Renal cortical epithelial cell (primary cell): Measurements from ENCODE around the gene PLS1. TPM values are rescaled to one million over a fixed set of nuclear protein-coding genes. Genes with fewer than 3 reads are reported as not detected.

Source experiments
- DNase-seq: peaks from one replicate; pipeline ENCODE4 v3.0.0-alpha.2; 2011; ENCODE audit warnings: low read depth
- total RNA-seq: library from RNA; depleted of rRNA; stranded (reverse); fragments of >200 nt; gene quantifications from 2 replicates; pipeline ENCODE4 v1.2.3, GENCODE V29; 2014

PLS1 gene
- total RNA-seq, 1 donor from 2014 or later: 57.0 TPM

DNA sequence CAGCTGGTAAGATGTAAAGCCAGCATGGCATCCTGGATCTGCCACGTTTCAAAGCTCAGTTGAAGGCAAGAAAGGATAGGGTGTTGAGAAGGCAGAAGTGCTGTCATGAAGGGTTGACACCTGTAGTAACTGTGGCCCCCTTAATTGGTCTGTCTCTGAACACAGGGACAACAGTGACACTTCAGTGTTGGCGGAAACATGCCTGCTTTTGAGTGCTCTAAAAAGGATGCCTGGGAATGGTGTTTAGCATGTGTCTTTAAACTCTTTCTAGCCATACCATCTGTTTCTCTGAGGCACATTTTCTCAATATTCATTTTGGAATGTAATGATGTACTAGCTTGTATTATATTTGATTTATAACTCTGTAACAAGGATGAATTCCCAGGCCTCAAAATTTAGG is 42.1 kb downstream of the PLS1 start:
- no peak for DNase-seq

DNA sequence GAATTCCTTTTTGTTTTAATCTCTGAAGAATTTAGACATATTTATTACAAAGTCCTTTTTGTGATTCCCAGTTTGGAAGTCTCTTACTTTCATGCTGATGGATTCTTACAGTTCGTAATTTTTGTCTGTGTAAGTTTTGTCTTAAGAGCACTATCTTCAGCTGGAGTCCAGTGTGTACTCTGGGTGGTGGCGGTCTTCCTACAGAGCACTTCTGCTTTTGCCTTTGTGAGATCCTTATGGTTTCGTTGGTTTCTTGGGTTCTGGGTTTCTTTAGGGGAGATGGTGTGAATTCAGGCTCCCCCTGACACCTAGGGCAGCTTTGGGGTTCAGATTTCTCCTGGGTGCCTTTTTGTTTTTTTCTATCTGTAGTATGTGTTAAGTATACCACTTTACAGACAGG is 45.3 kb downstream of the PLS1 start:
- no peak for DNase-seq

DNA sequence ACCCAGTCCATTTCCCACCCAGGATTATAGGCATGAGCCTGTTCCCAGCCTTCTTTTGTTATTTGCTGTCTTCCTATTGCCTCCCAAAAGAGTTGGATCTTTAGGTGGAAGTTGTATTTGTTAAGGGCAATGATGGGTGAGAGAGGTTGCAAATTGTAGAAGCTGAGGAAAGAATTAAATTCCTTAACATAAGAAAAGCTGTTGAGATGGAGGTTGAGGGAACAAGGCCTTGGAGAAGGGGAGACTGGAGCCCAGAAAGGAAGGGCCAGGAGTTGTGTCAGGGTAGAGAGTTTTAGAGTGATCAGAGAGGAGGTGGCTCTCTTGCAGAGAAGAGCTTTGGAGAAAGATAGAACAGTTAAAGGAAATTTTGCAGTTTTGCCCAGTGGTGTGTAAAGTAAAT is 46.8 kb downstream of the PLS1 start:
- DNase-seq: no peak

DNA sequence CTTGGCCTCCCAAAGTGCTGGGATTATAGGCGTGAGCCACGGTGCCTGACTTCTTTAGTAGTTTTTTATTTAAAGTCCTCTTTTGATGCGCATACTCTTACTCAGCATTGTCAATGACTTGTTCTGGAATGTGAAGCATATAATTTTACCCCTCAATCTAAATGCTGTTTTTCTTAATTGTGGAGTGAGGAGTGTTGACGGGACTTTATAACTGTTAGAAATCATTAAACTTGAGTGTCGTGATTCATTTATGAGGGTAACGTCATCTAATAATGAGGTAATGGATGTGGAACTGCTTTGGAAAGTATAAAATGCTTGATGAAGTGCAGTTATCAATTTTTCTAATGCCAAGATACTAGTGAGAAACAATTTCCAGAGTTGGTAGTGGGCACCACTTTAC is 48.3 kb downstream of the PLS1 start:
- peak; percentile 59 for DNase-seq

DNA sequence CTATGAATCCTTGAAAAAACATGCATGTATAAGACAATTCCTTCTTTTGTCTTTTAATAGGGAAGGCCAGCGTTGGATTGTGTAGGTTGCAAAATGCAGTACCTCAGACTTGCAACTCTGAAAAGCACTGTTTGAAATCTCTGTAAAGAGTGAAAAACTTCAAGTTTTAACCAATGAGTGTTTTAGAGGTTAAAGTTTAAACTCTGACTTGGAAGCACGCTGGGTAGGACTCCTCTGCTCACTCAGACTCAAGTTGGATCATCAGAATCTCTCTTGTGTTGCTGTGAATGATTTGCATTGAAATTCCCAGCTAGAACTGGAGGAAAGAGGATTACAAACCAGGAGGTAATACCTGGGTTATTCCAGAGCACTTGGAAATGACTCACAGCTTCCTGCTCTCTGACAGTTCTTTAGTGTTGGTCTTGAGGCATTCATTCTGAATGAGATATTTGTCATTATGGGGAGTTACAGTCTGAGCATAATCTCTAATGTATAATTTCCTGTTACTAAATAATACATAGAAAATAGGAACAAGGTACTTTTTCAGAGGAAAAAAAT is 49.1 kb downstream of the PLS1 start:
- peak; percentile 100 for DNase-seq

DNA sequence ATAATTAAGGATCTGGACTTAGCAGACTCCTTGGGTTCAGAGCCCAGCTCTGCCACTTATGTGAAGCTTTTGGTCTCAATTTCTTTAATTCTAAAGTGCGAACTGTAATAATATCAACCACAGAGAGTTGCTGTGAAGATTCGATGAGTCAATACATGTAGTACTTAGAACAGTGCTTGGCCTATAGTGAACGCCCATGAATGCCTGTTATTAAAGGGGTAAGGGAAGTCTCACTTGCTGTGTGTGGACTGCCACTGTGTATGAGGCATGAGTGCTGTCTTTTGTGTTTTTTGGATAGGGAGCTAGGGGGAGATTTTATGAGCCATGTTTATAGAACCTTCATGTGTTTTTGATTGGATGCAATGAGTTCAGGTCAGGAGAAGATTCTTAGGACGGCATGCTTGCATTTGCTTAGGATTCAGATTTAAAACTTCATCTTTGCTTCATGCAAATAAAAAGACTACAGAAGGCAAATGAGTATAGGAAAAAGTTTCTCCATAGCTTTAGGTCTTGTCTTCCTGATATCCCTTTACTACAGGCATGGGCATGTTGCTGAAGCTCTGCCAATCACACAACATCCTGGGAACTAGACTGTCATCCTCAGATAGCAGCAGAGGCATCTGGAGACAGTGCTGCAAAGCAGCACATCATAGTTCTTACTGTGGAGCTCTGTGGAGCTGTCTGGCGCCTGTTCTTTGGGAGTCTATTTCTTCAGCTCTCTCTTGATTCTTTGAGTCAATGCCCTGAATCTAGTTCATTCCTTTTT is 50.0 kb downstream of the PLS1 start:
- DNase-seq: no peak

DNA sequence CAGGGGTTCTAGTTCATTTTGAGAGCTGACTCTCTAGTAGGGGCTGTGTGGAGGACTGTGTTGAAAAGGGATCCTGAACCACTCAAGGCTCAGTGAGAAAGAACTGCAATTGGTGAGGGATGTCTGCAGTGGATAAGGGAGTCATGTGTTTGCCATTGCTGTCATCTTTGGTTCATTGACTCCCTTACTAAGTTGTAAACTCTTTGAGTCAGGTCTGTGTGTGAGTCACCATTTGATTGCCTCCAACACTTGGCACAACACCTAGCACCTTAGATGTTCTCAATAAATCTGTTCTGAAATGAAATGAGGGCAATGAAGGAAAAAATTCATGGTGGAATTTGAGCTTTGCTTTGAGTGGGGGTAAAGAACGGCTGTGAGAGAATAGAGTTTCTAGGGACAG is 51.7 kb downstream of the PLS1 start:
- peak; percentile 98 for DNase-seq

DNA sequence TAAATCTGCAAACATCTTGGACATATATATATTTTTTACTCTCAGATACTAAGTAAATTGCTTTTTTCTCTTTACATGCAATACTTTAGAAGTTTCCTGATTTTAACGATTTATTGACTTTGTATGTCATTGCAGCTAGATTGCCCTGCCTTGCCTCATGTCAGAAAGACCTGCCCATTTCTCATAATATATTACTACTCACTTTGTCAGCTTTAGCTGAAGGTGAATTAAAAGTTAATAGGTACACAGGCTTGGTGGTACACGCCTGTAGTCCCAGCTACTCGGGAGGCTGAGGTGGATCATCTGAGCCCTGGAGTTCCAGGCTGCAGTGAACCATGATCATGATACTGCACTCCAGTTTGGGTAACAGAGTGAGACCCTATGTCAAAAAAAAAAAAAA is 52.8 kb downstream of the PLS1 start:
- DNase-seq: no peak

DNA sequence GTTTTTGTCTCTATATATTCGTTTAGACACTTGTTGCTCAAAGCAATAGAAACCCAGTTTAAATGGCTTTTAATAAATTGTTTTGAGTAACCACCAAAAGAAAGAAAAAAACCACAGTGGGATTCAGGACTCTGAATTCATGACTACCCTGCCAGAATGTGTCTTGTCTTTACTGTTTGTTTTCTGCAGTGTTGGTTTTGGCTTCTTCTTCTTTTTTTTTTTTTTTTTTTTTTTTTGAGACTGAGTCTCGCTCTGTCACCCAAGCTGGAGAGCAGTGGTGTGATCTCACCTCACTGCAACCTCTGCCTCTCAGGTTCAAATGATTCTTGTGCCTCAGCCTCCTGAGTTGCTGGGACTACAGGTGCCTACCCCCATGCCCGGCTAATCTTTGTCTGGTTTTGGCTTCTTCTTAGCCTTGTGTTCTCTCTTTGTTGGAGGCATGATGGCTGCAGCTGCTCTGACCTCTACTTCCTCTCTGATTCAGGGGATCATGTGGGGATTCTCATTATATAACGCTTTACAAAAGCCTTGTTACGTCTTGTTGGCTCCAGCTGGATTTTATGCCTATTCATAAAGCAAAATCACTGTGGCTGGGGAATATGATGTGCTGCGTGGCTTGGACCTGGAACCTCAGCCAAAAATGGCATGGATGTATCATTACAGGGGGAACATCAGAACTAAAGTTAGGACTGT is 54.0 kb downstream of the PLS1 start:
- peak; percentile 67 for DNase-seq

DNA sequence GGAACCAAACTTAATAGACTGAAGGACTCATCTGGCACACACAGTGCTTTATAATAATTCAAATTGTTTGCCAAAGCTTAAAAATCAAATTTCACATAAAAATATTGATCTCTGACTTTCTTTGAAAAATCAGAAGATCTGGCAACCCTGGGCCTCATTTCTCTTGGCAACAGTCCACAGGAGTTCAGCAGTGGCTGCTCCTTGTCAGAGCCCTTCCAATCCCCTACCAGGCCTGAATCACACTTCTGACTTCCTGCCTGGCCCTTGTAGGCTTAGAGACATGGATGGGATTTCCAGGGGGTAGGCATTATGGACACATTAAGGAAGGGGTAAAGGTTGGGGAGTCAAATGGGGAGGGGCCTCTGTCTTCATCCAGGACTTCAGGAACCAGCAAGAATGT is 55.5 kb downstream of the PLS1 start:
- DNase-seq: peak; percentile 31

DNA sequence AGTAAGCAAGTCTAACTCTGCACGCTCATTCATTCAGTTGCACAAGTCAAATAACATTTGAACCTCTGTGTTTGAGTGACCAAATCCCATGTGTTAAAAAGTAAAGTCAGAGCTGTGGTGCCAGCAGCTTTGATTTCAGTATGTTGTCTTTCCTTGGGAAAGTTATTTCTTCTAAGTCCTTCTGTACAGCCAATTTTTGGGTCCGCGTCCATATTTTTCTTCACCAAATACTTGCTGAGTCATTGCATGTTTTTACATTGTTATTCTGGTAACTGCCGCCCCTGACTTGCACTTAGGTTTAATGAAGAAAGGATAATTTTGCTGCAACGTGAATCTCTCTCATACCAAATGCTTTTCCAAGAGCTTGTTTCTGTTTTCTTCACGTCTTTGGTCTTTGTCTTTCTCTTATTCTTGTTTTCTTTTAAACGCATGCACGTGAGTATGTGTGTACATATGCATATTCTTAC is 56.7 kb downstream of the PLS1 start:
- no peak for DNase-seq

DNA sequence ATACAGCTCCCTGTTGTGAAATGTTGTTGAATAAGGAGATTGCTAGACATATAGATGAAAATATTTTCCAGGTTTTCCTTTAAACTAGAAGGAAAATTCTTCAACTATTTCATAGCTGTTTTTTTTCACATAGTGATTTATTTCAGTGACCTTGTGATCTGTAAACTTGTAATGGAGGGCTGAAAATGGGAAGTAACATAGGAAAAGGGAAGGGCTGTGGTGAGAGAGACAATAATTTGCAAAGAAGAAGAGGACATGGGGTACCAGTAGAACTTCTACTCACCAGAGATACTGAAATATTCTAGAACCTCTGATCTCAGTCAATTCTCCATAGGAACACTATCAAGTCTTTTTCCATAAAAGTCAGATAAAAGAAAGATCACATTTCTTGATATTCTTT is 60.4 kb downstream of the PLS1 start:
- DNase-seq: no peak

DNA sequence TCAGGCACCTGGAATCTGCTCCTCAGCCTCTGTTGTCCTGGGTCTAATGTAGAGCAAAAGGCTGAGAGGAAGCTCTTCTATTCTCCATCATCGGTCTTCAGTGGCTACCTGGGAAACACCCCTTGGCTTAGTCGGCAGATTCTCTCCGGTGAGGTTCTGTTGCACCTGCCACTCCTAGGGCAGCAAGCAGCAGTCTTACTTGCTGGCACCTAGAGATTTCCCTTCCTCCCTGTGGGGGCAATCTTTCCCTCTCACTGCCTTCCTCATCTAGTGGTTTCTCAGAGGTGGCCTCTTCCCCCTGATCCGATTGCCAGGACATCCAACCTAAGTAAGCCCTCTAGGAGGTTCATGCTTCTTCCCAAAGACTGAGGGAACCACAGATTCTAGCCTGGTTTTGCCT is 60.8 kb downstream of the PLS1 start:
- DNase-seq: no peak

DNA sequence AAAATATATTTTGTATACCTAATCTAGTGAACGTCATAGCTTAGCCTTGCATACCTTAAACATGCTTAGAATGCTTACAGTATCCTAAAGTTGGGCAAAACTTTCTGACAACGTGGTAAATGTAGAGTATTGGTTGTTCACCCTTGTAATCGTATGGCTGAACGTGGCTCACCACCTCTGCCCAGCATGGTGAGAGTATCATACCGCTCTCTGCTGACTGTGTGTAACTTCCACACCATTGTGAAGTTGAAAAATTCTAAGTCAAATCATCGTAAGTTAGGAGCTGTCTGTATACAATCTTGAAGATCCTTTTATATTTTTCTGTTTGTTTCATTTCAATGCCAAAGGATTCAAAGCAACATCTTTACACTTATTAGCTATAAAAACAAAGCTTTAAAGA is 64.2 kb downstream of the PLS1 start:
- DNase-seq: no peak

DNA sequence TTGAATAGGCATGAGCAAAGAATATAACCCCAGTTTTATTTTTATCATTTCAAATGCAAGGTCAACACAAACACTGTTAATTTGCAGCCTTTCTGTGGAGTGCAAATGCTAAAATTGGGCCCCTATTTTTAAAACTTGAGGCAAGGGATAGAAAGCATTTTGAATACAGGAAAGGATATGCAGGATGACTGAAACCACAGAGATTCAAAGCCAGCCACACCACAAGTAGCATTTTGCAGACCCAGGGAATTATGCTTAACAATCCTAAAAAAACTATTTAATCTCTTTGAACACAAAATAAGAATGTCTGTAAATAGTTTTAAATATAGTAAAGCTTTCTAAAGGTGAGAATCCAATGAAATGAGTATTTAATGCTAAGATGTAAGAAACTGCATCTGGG is 64.7 kb downstream of the PLS1 start:
- DNase-seq: no peak

DNA sequence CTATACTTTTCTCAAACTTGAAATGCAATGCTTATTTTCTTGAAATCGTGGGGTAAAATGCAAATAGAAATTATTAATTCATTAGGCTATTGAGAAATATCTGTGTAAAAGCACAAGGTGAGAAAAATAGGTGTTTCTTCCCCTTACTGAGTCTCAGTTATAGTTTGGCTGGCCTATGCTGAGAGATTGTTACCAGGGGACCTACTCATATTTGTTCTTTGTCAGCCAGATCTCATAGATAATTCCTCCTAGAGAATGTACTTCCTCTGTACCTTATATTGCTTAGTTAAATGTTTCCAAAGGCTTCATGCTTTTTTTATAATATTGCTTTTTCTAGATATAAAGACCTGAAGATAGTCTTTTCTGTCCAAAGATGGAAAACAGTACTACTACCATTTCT is 67.7 kb downstream of the PLS1 start:
- no peak for DNase-seq

DNA sequence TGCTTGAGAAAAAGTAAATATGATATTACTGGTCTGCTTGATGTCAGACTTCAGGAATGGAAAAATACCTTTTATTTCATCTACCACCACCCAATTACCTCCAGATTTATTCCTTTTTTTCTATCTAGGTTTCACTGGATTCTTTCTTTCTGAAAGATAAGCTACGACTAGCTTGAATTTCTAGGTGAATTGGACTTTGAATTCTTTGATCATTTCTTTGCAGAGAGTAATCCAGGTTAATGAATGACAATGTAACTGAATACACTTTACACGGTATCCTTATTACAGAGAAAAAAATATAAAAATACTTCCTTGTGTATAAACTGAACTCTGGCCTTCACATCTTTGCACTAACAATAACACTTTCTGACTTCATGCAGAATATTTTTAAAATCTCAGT is 68.1 kb downstream of the PLS1 start:
- peak; percentile 73 for DNase-seq

DNA sequence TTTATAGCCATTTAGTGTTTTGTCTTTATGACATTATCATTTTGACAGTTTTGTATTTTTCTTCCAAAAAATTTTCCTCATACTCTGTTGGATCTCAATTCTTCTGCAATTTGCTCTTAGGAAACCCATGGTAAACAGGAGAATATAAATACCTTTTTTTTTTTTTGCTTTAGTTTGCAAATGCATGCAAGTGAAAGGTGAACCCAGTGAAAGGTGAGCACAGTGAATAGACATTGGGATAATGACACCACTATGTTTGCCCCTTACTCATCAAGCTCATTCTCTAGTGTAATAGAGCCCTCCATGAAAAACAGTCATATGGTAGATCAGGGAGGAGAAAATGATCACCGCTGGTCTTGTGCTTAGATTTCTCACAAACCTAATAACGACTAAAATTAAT is 68.6 kb downstream of the PLS1 start:
- DNase-seq: no peak

DNA sequence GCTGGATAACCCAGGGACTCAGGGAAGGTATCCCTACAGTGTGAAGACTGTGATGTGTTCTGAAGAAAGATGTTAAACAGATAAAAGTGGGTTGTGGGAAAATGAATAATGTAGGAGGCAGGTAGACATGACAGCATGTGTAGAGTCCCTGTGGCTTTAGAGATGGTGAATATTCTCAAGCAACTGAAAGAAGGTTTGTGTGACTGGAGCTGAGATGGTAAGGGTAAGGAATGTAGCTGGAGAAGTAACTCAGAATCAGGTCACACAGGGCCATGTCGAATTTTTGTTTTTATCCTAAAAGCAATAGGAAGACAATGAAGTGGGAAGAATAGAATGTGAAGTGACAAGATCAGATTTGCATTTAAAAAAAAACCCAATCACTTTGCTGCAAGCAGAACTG is 73.9 kb downstream of the PLS1 start:
- no peak for DNase-seq

DNA sequence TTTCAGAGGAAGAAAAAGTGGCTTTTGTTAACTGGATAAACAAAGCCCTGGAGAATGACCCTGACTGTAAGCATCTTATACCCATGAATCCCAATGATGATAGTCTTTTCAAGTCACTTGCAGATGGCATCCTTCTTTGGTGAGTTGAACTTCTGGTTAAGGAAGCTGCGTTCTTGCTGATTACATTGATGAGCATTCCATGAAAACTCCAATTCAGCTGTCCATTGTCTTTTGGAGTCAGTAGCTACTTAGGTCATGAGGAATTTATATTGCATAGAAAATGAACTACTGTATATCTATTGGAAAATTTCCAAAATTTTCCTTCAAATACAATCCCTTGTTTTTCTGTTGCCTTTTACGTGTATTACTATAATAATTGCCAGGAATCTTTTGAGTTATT is 80.0 kb downstream of the PLS1 start:
- DNase-seq: no peak

DNA sequence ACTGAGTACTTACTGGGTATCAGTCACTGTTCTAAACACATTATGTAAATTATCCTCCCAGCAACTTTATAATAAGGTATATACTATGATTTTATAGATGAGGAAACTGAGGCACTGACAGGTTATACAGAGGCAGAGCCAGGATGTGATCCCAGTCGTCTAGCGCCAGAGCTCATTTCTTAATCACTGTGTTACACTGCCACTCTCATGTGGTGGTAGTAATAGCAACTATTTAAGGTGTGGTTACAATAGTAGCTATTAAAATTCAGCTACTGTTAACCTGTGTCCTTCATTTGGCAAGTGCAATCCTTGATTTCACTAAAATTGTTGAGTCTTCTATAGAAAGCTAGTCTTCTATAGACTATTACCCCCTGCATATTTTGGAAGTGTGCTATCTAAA is 84.5 kb downstream of the PLS1 start:
- DNase-seq: peak; percentile 40

DNA sequence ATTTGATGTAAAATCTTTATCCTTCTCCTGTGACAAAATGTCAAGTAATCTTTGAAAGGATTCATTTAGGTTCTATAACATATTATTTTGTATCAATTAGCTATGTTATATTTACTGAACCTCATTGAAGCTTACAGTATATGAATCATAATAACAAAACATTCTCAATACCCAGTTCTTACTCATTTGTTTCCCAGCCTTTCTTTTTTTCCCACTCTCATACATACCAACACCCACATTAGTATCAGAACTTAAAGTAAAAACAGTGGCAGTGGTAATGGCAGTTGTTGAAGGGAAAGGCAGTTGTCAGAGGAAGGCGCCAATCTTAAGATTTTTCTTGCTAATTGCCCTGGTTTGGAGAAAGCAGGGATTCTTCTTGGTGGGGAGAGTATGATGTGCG is 94.4 kb downstream of the PLS1 start:
- DNase-seq: no peak

DNA sequence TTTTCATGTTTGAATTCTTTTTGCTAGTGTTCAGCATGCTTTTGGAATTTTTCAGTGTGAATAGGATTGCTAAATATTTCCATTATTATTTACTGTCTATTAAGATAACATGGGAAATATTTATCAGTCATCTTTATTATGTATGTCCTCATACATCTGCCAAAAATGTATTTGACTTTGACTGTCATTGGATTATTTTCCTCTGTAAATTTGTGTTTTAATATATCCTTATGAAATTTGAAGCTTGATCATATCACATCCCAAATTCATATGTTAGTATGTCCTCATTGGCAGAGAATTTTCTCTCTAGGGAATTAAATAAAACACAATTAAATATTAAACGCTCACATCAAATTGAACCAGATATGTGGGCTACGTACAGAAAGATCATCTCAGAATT is 95.3 kb downstream of the PLS1 start:
- no peak for DNase-seq
